Neuronal stem cell (in vitro differentiated cells): Measurements from ENCODE around the gene CRYBG2.

Experiments used
- DNase-seq: peaks from one replicate; pipeline ENCODE4 v3.0.0-alpha.2; 2013; ENCODE audit warnings: low spot score
- H2AFZ ChIP-seq: one replicate; pipeline ENCODE4 v1.6.1; 2013; ENCODE audit warnings: mild to moderate bottlenecking, low read length, inconsistent platforms
- H2AK5ac ChIP-seq: 2 replicates; pipeline ENCODE4 v1.6.1; 2013; ENCODE audit warnings: low read depth, mild to moderate bottlenecking, inconsistent platforms, low read length, moderate library complexity, mixed read lengths
- H2BK120ac ChIP-seq: 2 replicates; pipeline ENCODE4 v1.6.1; 2013; ENCODE audit warnings: low read depth, mild to moderate bottlenecking, inconsistent platforms, low read length, moderate library complexity, mixed read lengths
- H2BK12ac ChIP-seq: one replicate; pipeline ENCODE4 v1.6.1; 2013; ENCODE audit warnings: low read length, inconsistent platforms
- H2BK15ac ChIP-seq: 2 replicates; pipeline ENCODE4 v1.6.1; 2013; ENCODE audit warnings: mild to moderate bottlenecking, low read length, inconsistent platforms, mixed read lengths
- H2BK5ac ChIP-seq: one replicate; pipeline ENCODE4 v1.6.1; 2013; ENCODE audit warnings: inconsistent platforms, mild to moderate bottlenecking, low read length, moderate library complexity
- H3K14ac ChIP-seq: one replicate; pipeline ENCODE4 v1.6.1; 2013; ENCODE audit warnings: low read length, inconsistent platforms
- H3K18ac ChIP-seq: 2 replicates; pipeline ENCODE4 v1.6.1; 2013; ENCODE audit warnings: low read length, inconsistent platforms
- H3K23ac ChIP-seq: 2 replicates; pipeline ENCODE4 v1.6.1; 2013; ENCODE audit warnings: low read depth, mild to moderate bottlenecking, mixed read lengths, low read length, inconsistent platforms; ENCODE audit not compliant: poor library complexity
- H3K27ac ChIP-seq: replicated peaks from 3 replicates; pipeline ENCODE4 v1.5.1; 2013; ENCODE audit warnings: low read length, inconsistent platforms
- H3K27me3 ChIP-seq, 3 experiments: 2 replicates each; pipeline ENCODE4 v1.6.1; 2013; ENCODE audit warnings: low read length in 3 of 3, mild to moderate bottlenecking in 2 of 3, inconsistent platforms in 1 of 3, low read depth in 1 of 3, mixed read lengths in 1 of 3, moderate library complexity in 1 of 3; ENCODE audit not compliant: control insufficient read depth in 3 of 3, insufficient read depth in 3 of 3
- H3K36me3 ChIP-seq, 2 donors: replicated peaks in 1 of 2; 2 replicates each; pipeline ENCODE4 v1.6.1; 2013; ENCODE audit warnings: low read length in 2 of 2; ENCODE audit not compliant: control insufficient read depth in 2 of 2, insufficient read depth in 2 of 2
- H3K4ac ChIP-seq: 2 replicates; pipeline ENCODE4 v1.6.1; 2013; ENCODE audit warnings: inconsistent platforms, mild to moderate bottlenecking, low read length, moderate library complexity
- H3K4me1 ChIP-seq, 2 donors: 1 replicate in 1 of 2; 2 replicates in 1 of 2; pipeline ENCODE4 v1.6.1; 2013; ENCODE audit warnings: low read length in 2 of 2, low read depth in 1 of 2; ENCODE audit not compliant: control insufficient read depth in 2 of 2, insufficient read depth in 1 of 2
- H3K4me2 ChIP-seq: one replicate; pipeline ENCODE4 v1.6.1; 2013; ENCODE audit warnings: mild to moderate bottlenecking, low read length, inconsistent platforms; ENCODE audit not compliant: insufficient read depth, poor library complexity, severe bottlenecking
- H3K4me3 ChIP-seq, 2 donors: 2 replicates each; pipeline ENCODE4 v1.5.1; 2013; ENCODE audit warnings: low read length in 2 of 2, mild to moderate bottlenecking in 2 of 2, inconsistent platforms in 1 of 2, moderate library complexity in 1 of 2
- H3K79me1 ChIP-seq: one replicate; pipeline ENCODE4 v1.6.1; 2013; ENCODE audit warnings: low read depth, mild to moderate bottlenecking, inconsistent platforms, low read length, moderate library complexity
- H3K9ac ChIP-seq: one replicate; pipeline ENCODE4 v1.6.1; 2013; ENCODE audit warnings: mild to moderate bottlenecking, low read depth, low read length, inconsistent platforms; ENCODE audit not compliant: poor library complexity
- H3K9me3 ChIP-seq, 2 donors: replicated peaks in 1 of 2; 2 replicates each; pipeline versions ENCODE3 to v1.6.1; 2013; ENCODE audit warnings: low read length in 2 of 2, mild to moderate bottlenecking in 2 of 2, inconsistent platforms in 1 of 2, low read depth in 1 of 2, mixed read lengths in 1 of 2, moderate library complexity in 1 of 2; ENCODE audit not compliant: control insufficient read depth in 2 of 2, insufficient read depth in 1 of 2
- H4K8ac ChIP-seq: one replicate; pipeline ENCODE4 v1.6.1; 2013; ENCODE audit warnings: low read depth, mild to moderate bottlenecking, inconsistent platforms, low read length, moderate library complexity
- H4K91ac ChIP-seq: one replicate; pipeline ENCODE4 v1.6.1; 2013; ENCODE audit warnings: low read length, low read depth, mild to moderate bottlenecking, inconsistent platforms; ENCODE audit not compliant: poor library complexity
- WGBS, 2 donors: extraction: QIAGEN DNeasy Blood & Tissue Kit; methylation state at CpG; one replicate each; pipeline ENCODE4 v1.1.7; 2013; ENCODE audit warnings: missing lambda C conversion rate in 2 of 2, mixed read lengths in 1 of 2; ENCODE audit not compliant: insufficient read length in 2 of 2, insufficient replicate concordance in 1 of 2; ENCODE audit errors: extremely low coverage in 2 of 2; 5-methylcytosine and 5-hydroxymethylcytosine counted together

Gene CRYBG2

GRCh38 chr1:26285366-26286063, 68.4 kb downstream of the CRYBG2 start:
- Histone ChIP-seq H3K36me3 (peaks cover 8 to 15% of the 10 kb centered on the region in 2 donors), H3K9ac (peak overlapping the region; percentile 4), H3K79me1 (peaks cover 8% of the 10 kb centered on the region), H2BK12ac (peak overlapping the region; percentile 86), H3K9me3 (no peaks in the 10 kb centered on the region), H4K91ac (no peak overlapping the region), H3K27me3 (no peaks in the 10 kb centered on the region), H2AFZ (no peak overlapping the region), H3K14ac (no peak overlapping the region), H3K18ac (peak overlapping the region; percentile 50), H2AK5ac (peak overlapping the region; percentile 50), H2BK120ac (no peak overlapping the region), H3K4me1 (peaks cover 46 to 57% of the 10 kb centered on the region in 2 donors), H2BK15ac (no peak overlapping the region), H2BK5ac (no peak overlapping the region), H3K4me2 (no peak overlapping the region), H3K23ac (peak overlapping the region; percentile 8), H3K4me3 (no peak overlapping the region), H4K8ac (peak overlapping the region; percentile 78), H3K27ac (no peak overlapping the region), H3K4ac (no peak overlapping the region)
- WGBS, 2 donors: no CpG with 5 or more reads among the region's 19 CpGs
- no peak for DNase-seq

- no peak for DNase-seq
- no peak overlapping the region for H4K8ac ChIP-seq
- H2AK5ac ChIP-seq: peak overlapping the region; percentile 10
- peaks cover 41 to 53% of the 10 kb centered on the region in 2 donors for H3K4me1 ChIP-seq
- no peak overlapping the region for H3K9ac ChIP-seq
- H2BK15ac ChIP-seq: peak overlapping the region; percentile 72
- H3K14ac ChIP-seq: no peak overlapping the region
- peaks cover 8% of the 10 kb centered on the region for H3K79me1 ChIP-seq
- no peaks in the 10 kb centered on the region for H3K27me3 ChIP-seq
- no peak overlapping the region for H2BK5ac ChIP-seq
- no peak overlapping the region for H2AFZ ChIP-seq
- no peak overlapping the region for H3K4ac ChIP-seq
- H3K9me3 ChIP-seq: no peaks in the 10 kb centered on the region
- H3K4me2 ChIP-seq: no peak overlapping the region
- no peak overlapping the region for H3K27ac ChIP-seq
- H3K36me3 ChIP-seq: peaks cover 8 to 17% of the 10 kb centered on the region in 2 donors
- no CpG with 5 or more reads among the region's 22 CpGs for WGBS, 2 donors
- H4K91ac ChIP-seq: no peak overlapping the region
- H3K18ac ChIP-seq: peak overlapping the region; percentile 76
- no peak overlapping the region for H2BK12ac ChIP-seq
- no peak overlapping the region for H3K4me3 ChIP-seq
- no peak overlapping the region for H2BK120ac ChIP-seq
- peak overlapping the region; percentile 1 for H3K23ac ChIP-seq
These were observed 69.2 kb downstream of the CRYBG2 start for GRCh38 chr1:26284597-26285347.

- peaks cover 8 to 20% of the 10 kb centered on the region in 2 donors for H3K36me3 ChIP-seq
- H3K4me1 ChIP-seq: peaks cover 39 to 50% of the 10 kb centered on the region in 2 donors
- H3K4me2 ChIP-seq: no peak overlapping the region
- peak overlapping the region; percentile 72 for H2BK15ac ChIP-seq
- H4K91ac ChIP-seq: no peak overlapping the region
- H3K9ac ChIP-seq: no peak overlapping the region
- peak overlapping the region; percentile 29 for H2AK5ac ChIP-seq
- H3K18ac ChIP-seq: no peak overlapping the region
- H2BK12ac ChIP-seq: no peak overlapping the region
- H3K4me3 ChIP-seq: peak overlapping the region in 1 of 2 donors; percentile 20
- H3K14ac ChIP-seq: no peak overlapping the region
- H2AFZ ChIP-seq: no peak overlapping the region
- H3K79me1 ChIP-seq: peaks cover 8% of the 10 kb centered on the region
- H3K4ac ChIP-seq: no peak overlapping the region
- no peak overlapping the region for H4K8ac ChIP-seq
- no CpG with 5 or more reads among the region's 12 CpGs for WGBS, 2 donors
- no peak overlapping the region for H3K27ac ChIP-seq
- H3K27me3 ChIP-seq: no peaks in the 10 kb centered on the region
- H2BK5ac ChIP-seq: no peak overlapping the region
- no peak overlapping the region for H2BK120ac ChIP-seq
- no peaks in the 10 kb centered on the region for H3K9me3 ChIP-seq
- DNase-seq: no peak
- no peak overlapping the region for H3K23ac ChIP-seq
These were observed 69.9 kb downstream of the CRYBG2 start for GRCh38 chr1:26283871-26284596.
